Osteoblast (primary cell): ENCODE data around the gene YWHAE. TPM values are rescaled to one million over a fixed set of nuclear protein-coding genes. Genes with fewer than 3 reads are reported as not detected.

Source experiments
- DNase-seq: peaks from one replicate; pipeline ENCODE4 v3.0.0; 2011; ENCODE audit warnings: low spot score, mixed read lengths; ENCODE audit not compliant: insufficient read length; ENCODE audit errors: missing footprints
- H2AFZ ChIP-seq: 2 replicates; pipeline ENCODE4 v1.6.0; 2011; ENCODE audit warnings: mild to moderate bottlenecking, low read length
- H3K27ac ChIP-seq: 2 replicates; pipeline ENCODE4 v1.5.1; 2011; ENCODE audit warnings: mild to moderate bottlenecking, low read depth, low read length, moderate library complexity
- H3K27me3 ChIP-seq: 2 replicates; pipeline ENCODE4 v1.6.0; 2012; ENCODE audit warnings: mild to moderate bottlenecking, control low read depth, inconsistent platforms, low read length, moderate library complexity; ENCODE audit not compliant: insufficient read depth
- H3K36me3 ChIP-seq: 2 replicates; pipeline ENCODE4 v1.5.1; 2011; ENCODE audit warnings: mild to moderate bottlenecking, low read length, control low read depth, moderate library complexity; ENCODE audit not compliant: insufficient read depth
- H3K4me1 ChIP-seq: 2 replicates; pipeline ENCODE4 v1.5.1; 2011; ENCODE audit warnings: mild to moderate bottlenecking, low read length, control low read depth, moderate library complexity; ENCODE audit not compliant: insufficient read depth
- H3K4me2 ChIP-seq: 2 replicates; pipeline ENCODE4 v1.6.0; 2011; ENCODE audit warnings: mild to moderate bottlenecking, low read length; ENCODE audit not compliant: insufficient read depth
- H3K4me3 ChIP-seq: fragments of 200-600 bp; sonication (generic); 3 replicates; pipeline ENCODE4 v1.5.1; 2012; ENCODE audit warnings: mild to moderate bottlenecking, low read length, inconsistent platforms; ENCODE audit not compliant: insufficient read depth
- H3K79me2 ChIP-seq: 2 replicates; pipeline ENCODE4 v1.6.0; 2012; ENCODE audit warnings: mild to moderate bottlenecking, low read length, control low read depth, inconsistent platforms; ENCODE audit not compliant: insufficient read depth
- H3K9me3 ChIP-seq: 2 replicates; pipeline ENCODE4 v1.5.1; 2011; ENCODE audit warnings: low read depth, low read length, control low read depth
- H4K20me1 ChIP-seq: 2 replicates; pipeline ENCODE4 v1.6.0; 2012; ENCODE audit warnings: mild to moderate bottlenecking, low read length, control low read depth; ENCODE audit not compliant: insufficient read depth
- total RNA-seq: library from RNA; depleted of rRNA; stranded (reverse); fragments of >200 nt; gene quantifications from 2 replicates; pipeline ENCODE4 v1.2.3, GENCODE V29; 2012
- TF ChIP-seq, protein P1 (sequence below): IDR thresholded peaks from 2 replicates; pipeline ENCODE4 v1.5.1; 2011; ENCODE audit warnings: mild to moderate bottlenecking, low read depth, low read length, moderate library complexity; ENCODE audit errors: extremely low read depth

The YWHAE gene
- total RNA-seq, 1 donor = 433 TPM

DNA sequence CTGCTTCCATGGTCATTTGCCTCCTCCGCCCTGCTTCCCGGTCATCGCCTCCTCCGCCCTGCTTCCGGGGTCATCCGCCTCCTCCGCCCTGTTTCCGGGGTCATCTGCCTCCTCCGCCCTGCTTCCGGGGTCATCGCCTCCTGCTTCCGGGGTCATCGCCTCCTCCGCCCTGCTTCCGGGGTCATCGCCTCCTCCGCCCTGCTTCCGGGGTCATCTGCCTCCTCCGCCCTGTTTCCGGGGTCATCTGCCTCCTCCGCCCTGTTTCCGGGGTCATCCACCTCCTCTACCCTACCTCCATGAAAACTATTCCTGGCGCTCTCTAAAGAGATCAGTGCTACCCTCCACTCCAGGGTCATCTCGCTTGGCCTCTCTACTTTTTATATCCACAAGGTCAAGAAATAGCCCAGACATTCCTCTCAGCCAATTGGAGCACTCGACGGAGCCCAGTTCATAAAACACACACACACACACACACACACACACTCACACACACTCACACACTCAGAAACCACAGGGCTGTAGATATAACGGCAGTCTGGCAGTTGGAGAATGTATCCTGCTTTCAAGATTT is 75.7 kb downstream of the YWHAE start:
- no peaks in the 10 kb centered on the region for H3K79me2 ChIP-seq
- H3K4me1 ChIP-seq = no peaks in the 10 kb centered on the region
- no peaks in the 10 kb centered on the region for H3K36me3 ChIP-seq
- no peaks in the 10 kb centered on the region for H3K9me3 ChIP-seq
- H2AFZ ChIP-seq = no peak overlapping the region
- H4K20me1 ChIP-seq = no peaks in the 10 kb centered on the region
- peak; percentile 13 for DNase-seq
- no peak overlapping the region for H3K27ac ChIP-seq
- H3K27me3 ChIP-seq = no peaks in the 10 kb centered on the region
- no peak overlapping the region for H3K4me2 ChIP-seq
- no peak overlapping the region for H3K4me3 ChIP-seq
- TF ChIP-seq, protein P1, sequence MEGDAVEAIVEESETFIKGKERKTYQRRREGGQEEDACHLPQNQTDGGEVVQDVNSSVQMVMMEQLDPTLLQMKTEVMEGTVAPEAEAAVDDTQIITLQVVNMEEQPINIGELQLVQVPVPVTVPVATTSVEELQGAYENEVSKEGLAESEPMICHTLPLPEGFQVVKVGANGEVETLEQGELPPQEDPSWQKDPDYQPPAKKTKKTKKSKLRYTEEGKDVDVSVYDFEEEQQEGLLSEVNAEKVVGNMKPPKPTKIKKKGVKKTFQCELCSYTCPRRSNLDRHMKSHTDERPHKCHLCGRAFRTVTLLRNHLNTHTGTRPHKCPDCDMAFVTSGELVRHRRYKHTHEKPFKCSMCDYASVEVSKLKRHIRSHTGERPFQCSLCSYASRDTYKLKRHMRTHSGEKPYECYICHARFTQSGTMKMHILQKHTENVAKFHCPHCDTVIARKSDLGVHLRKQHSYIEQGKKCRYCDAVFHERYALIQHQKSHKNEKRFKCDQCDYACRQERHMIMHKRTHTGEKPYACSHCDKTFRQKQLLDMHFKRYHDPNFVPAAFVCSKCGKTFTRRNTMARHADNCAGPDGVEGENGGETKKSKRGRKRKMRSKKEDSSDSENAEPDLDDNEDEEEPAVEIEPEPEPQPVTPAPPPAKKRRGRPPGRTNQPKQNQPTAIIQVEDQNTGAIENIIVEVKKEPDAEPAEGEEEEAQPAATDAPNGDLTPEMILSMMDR = no peak

DNA sequence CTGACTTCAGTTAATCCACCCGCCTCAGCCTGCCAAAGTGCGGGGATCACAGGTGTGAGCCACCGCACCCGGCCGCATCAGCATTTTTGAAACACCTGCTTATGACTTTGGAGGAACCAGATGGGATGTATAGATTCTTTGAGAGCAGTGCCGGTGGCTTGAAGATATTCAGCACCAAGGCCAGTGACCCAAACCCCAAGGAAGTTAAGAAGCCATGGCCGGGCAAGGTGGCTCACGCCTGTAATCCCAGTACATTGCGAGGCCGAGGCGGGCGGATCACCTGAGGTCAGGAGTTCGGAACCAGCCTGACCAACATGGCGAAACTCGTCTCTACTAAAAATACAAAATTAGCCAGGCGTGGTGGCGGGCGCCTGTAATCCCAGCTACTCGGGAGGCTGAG is 76.7 kb downstream of the YWHAE start:
- Histone ChIP-seq H3K9me3 (no peaks in the 10 kb centered on the region), H4K20me1 (no peaks in the 10 kb centered on the region), H3K4me2 (no peak overlapping the region), H3K4me1 (no peaks in the 10 kb centered on the region), H3K27ac (no peak overlapping the region), H3K4me3 (no peak overlapping the region), H3K36me3 (no peaks in the 10 kb centered on the region), H3K79me2 (no peaks in the 10 kb centered on the region), H2AFZ (no peak overlapping the region), H3K27me3 (no peaks in the 10 kb centered on the region)
- DNase-seq = peak; percentile 43
- TF ChIP-seq, protein P1 = no peak

DNA sequence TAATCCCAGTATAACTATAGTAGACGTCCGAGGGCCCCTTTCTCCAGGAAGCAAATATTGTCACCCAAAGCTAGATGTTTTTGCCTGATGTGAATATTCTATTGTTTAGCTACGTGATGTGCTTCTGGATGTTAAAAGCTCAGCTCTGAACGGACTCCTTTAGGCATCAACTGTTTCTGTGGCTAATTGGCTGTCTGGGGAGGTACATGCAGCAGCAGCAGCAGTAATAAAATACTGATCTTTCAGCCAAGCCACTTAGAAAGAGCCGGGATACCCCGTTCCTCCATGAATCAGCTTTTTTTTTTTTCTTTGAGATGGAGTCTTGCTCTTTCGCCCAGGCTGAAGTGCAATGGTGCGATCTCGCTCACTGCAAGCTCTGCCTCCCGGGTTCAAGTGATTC is 77.5 kb downstream of the YWHAE start:
- no peak overlapping the region for H3K4me3 ChIP-seq
- TF ChIP-seq, protein P1 = no peak
- DNase-seq = no peak
- H3K27me3 ChIP-seq = no peaks in the 10 kb centered on the region
- no peak overlapping the region for H3K27ac ChIP-seq
- H2AFZ ChIP-seq = no peak overlapping the region
- no peaks in the 10 kb centered on the region for H3K4me1 ChIP-seq
- no peaks in the 10 kb centered on the region for H3K9me3 ChIP-seq
- no peaks in the 10 kb centered on the region for H3K79me2 ChIP-seq
- H4K20me1 ChIP-seq = no peaks in the 10 kb centered on the region
- H3K36me3 ChIP-seq = no peaks in the 10 kb centered on the region
- no peak overlapping the region for H3K4me2 ChIP-seq

DNA sequence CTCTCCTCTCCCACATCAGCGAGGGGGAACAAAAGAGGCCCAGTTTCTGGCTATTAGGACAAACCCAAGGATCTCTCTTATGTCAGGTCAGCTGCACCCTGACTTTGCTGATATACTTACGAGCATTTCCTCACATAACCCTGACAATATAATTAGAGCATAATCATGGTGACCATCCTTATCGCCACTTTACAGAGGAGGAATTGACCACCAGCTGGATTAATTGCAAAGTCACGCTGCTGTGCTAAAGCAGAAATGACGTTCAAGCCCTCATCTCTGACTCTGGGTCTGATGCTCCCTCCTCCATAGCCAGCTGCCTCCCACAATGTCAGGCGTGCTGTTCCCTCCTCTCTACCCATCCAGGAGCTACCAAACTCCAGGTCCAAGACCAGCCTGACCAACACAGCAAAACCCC is 78.0 kb downstream of the YWHAE start:
- no peaks in the 10 kb centered on the region for H3K79me2 ChIP-seq
- H4K20me1 ChIP-seq = no peaks in the 10 kb centered on the region
- H3K27ac ChIP-seq = no peak overlapping the region
- no peaks in the 10 kb centered on the region for H3K4me1 ChIP-seq
- H3K4me2 ChIP-seq = no peak overlapping the region
- no peak for DNase-seq
- H3K36me3 ChIP-seq = no peaks in the 10 kb centered on the region
- H3K27me3 ChIP-seq = no peaks in the 10 kb centered on the region
- TF ChIP-seq, protein P1 = no peak
- no peaks in the 10 kb centered on the region for H3K9me3 ChIP-seq
- H3K4me3 ChIP-seq = no peak overlapping the region
- no peak overlapping the region for H2AFZ ChIP-seq
